Mesenchymal stem cell (in vitro differentiated cells and primary cell): ENCODE data around the gene NSUN7.

Source experiments
- DNase-seq: peaks from one replicate; pipeline ENCODE4 v3.0.0-alpha.2; 2013
- H2AFZ ChIP-seq: one replicate; pipeline ENCODE4 v1.6.1; 2013; ENCODE audit warnings: low read depth, mild to moderate bottlenecking, control low read depth, inconsistent platforms, low read length, moderate library complexity
- H2AK5ac ChIP-seq: 2 replicates; pipeline ENCODE4 v1.6.1; 2013; ENCODE audit warnings: low read length, moderate library complexity, mild to moderate bottlenecking, inconsistent platforms; ENCODE audit not compliant: severe bottlenecking
- H2BK120ac ChIP-seq: one replicate; pipeline ENCODE4 v1.6.1; 2013; ENCODE audit warnings: low read depth, mild to moderate bottlenecking, inconsistent platforms, low read length, moderate library complexity
- H2BK12ac ChIP-seq, 2 experiments: one replicate each; pipeline ENCODE4 v1.6.1; 2013; ENCODE audit warnings: inconsistent platforms in 2 of 2, low read length in 2 of 2, mild to moderate bottlenecking in 2 of 2, moderate library complexity in 2 of 2, control low read depth in 1 of 2
- H2BK15ac ChIP-seq: one replicate; pipeline ENCODE4 v1.6.1; 2013; ENCODE audit warnings: mild to moderate bottlenecking, low read depth, inconsistent platforms; ENCODE audit not compliant: poor library complexity, severe bottlenecking
- H2BK5ac ChIP-seq: 2 replicates; pipeline ENCODE4 v1.6.1; 2013; ENCODE audit warnings: low read depth, mild to moderate bottlenecking, low read length, control low read depth, inconsistent platforms; ENCODE audit not compliant: poor library complexity, severe bottlenecking
- H3K14ac ChIP-seq, 2 experiments: one replicate each; pipeline ENCODE4 v1.6.1; 2013; ENCODE audit warnings: inconsistent platforms in 2 of 2, low read length in 2 of 2, control low read depth in 1 of 2, mild to moderate bottlenecking in 1 of 2, moderate library complexity in 1 of 2
- H3K18ac ChIP-seq, 2 experiments: one replicate each; pipeline ENCODE4 v1.6.1; 2013; ENCODE audit warnings: inconsistent platforms in 2 of 2, low read length in 2 of 2, control low read depth in 1 of 2, low read depth in 1 of 2, mild to moderate bottlenecking in 1 of 2
- H3K23ac ChIP-seq, 2 experiments: one replicate each; pipeline ENCODE4 v1.6.1; 2013; ENCODE audit warnings: inconsistent platforms in 2 of 2, low read length in 2 of 2, mild to moderate bottlenecking in 2 of 2, moderate library complexity in 2 of 2, control low read depth in 1 of 2
- H3K27ac ChIP-seq: 2 replicates; pipeline ENCODE4 v1.5.1; 2013; ENCODE audit warnings: mild to moderate bottlenecking, moderate library complexity, low read length, control low read depth, inconsistent platforms; ENCODE audit not compliant: poor library complexity, severe bottlenecking
- H3K27me3 ChIP-seq, 2 experiments: 2 replicates each; pipeline versions ENCODE4 v1.6.1 to v1.7.0; 2013; ENCODE audit warnings: low read length in 2 of 2, mild to moderate bottlenecking in 2 of 2, moderate library complexity in 2 of 2, control low read depth in 1 of 2, inconsistent platforms in 1 of 2; ENCODE audit not compliant: control insufficient read depth in 1 of 2, insufficient read depth in 1 of 2
- H3K36me3 ChIP-seq, 2 experiments: 2 replicates each; pipeline versions ENCODE4 v1.6.1 to v1.7.0; 2013; ENCODE audit warnings: low read length in 2 of 2, control low read depth in 1 of 2, inconsistent platforms in 1 of 2, low read depth in 1 of 2, mild to moderate bottlenecking in 1 of 2; ENCODE audit not compliant: insufficient read depth in 2 of 2, control insufficient read depth in 1 of 2
- H3K4ac ChIP-seq, 2 experiments: one replicate each; pipeline ENCODE4 v1.6.1; 2013; ENCODE audit warnings: inconsistent platforms in 2 of 2, low read length in 2 of 2, mild to moderate bottlenecking in 2 of 2, moderate library complexity in 2 of 2, control low read depth in 1 of 2, low read depth in 1 of 2
- H3K4me1 ChIP-seq: 2 replicates; pipeline ENCODE4 v1.6.1; 2013; ENCODE audit warnings: low read depth, low read length, control low read depth; ENCODE audit not compliant: control insufficient read depth, insufficient read depth
- H3K4me2 ChIP-seq: 2 replicates; pipeline ENCODE4 v1.6.1; 2013; ENCODE audit warnings: low read length, mild to moderate bottlenecking, inconsistent platforms; ENCODE audit not compliant: poor library complexity, severe bottlenecking
- H3K4me3 ChIP-seq, 2 experiments: 2 replicates each; pipeline versions ENCODE4 v1.5.1 to v1.7.0; 2013; ENCODE audit warnings: low read length in 2 of 2, mild to moderate bottlenecking in 2 of 2, control low read depth in 1 of 2, low read depth in 1 of 2; ENCODE audit not compliant: insufficient read depth in 1 of 2
- H3K79me1 ChIP-seq: replicated peaks from 2 replicates; pipeline ENCODE4 v1.6.1; 2013; ENCODE audit warnings: mild to moderate bottlenecking, control low read depth, low read length, inconsistent platforms; ENCODE audit not compliant: poor library complexity, severe bottlenecking
- H3K9ac ChIP-seq: 2 replicates; pipeline ENCODE4 v1.7.0; 2013; ENCODE audit warnings: mild to moderate bottlenecking, low read length, moderate library complexity
- H3K9me3 ChIP-seq: 2 replicates; pipeline ENCODE4 v1.7.0; 2013; ENCODE audit warnings: mild to moderate bottlenecking, low read length; ENCODE audit not compliant: control insufficient read depth
- H4K8ac ChIP-seq: one replicate; pipeline ENCODE4 v1.6.1; 2013; ENCODE audit warnings: inconsistent platforms, mild to moderate bottlenecking, low read length, moderate library complexity
- H4K91ac ChIP-seq: one replicate; pipeline ENCODE4 v1.6.1; 2013; ENCODE audit warnings: mild to moderate bottlenecking, low read length, inconsistent platforms
- WGBS: methylation state at CpG from one replicate; pipeline ENCODE4 v1.1.7; 2013; ENCODE audit warnings: mixed read lengths; 5-methylcytosine and 5-hydroxymethylcytosine counted together

Gene NSUN7

DNA sequence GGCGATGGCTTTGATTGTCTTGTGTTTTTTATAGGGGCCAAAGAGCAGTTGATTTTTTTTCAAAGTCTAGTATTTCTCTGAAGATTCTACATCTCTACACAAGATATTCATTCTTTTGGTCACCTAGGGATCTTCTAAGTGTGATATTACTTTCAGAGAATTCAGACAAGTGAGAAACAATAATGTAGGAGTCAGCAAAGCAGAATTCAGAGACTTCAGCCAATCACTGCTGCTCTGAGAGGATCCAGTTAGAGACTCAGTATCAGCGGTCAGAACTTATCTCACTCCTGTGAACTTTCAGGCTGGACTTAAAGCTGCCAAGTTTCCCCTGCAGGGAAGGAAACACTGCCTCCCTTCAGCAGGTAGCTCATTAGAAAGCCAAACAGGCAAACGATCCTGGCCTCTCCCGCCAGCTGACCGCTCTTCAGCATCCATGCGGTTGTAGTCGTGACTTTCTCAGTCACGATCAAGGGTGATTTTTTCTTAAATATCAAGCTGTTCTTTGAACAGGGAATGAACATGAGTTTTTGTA is 59.2 kb downstream of the NSUN7 start:
- no peaks in the 10 kb centered on the region for H3K79me1 ChIP-seq
- H4K8ac ChIP-seq = no peak overlapping the region
- no peak overlapping the region for H2AFZ ChIP-seq
- 86% methylated on average over 7 of the region's 8 CpGs for WGBS
- no peak overlapping the region for H3K14ac ChIP-seq
- H3K27me3 ChIP-seq = no peaks in the 10 kb centered on the region
- H3K27ac ChIP-seq = no peak overlapping the region
- peaks cover 5 to 6% of the 10 kb centered on the region in 2 experiments for H3K36me3 ChIP-seq
- no peak overlapping the region for H4K91ac ChIP-seq
- H3K9ac ChIP-seq = no peak overlapping the region
- H2BK5ac ChIP-seq = no peak overlapping the region
- H2BK15ac ChIP-seq = no peak overlapping the region
- H2BK12ac ChIP-seq = no peak overlapping the region
- H2BK120ac ChIP-seq = no peak overlapping the region
- no peak for DNase-seq
- H3K4me1 ChIP-seq = no peaks in the 10 kb centered on the region
- no peak overlapping the region for H3K4me3 ChIP-seq
- no peak overlapping the region for H3K18ac ChIP-seq
- no peak overlapping the region for H3K4ac ChIP-seq
- H3K9me3 ChIP-seq = no peaks in the 10 kb centered on the region
- H2AK5ac ChIP-seq = no peak overlapping the region
- H3K23ac ChIP-seq = no peak overlapping the region
- no peak overlapping the region for H3K4me2 ChIP-seq

DNA sequence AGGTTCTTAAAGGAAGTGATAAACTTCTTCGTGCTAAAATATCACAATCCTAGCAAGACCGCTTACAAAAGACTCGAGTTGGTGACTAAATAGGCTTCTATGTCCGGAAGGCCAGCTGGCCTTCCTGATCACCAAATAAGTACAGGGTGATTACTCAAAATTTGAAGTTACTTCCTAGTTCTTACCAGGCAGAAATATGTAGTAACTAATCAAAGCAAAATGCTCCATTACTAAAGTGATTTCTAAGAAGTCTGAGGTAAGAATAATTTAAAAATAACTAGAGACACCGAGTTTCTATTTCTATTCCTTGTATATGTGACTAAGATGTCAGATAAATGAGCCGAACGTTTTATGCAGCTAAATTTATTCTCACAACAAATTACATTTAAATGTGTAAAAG is 62.2 kb downstream of the NSUN7 start:
- 86% methylated on average over 4 of the region's 7 CpGs for WGBS
- Histone ChIP-seq H4K91ac (no peak overlapping the region), H3K4ac (no peak overlapping the region), H3K9ac (no peak overlapping the region), H3K18ac (no peak overlapping the region), H3K9me3 (no peaks in the 10 kb centered on the region), H3K79me1 (no peaks in the 10 kb centered on the region), H3K27ac (no peak overlapping the region), H2AFZ (no peak overlapping the region), H3K23ac (no peak overlapping the region), H3K27me3 (no peaks in the 10 kb centered on the region), H2BK15ac (no peak overlapping the region), H3K36me3 (peaks cover 16 to 27% of the 10 kb centered on the region in 2 experiments), H2BK120ac (no peak overlapping the region), H3K4me2 (no peak overlapping the region), H3K4me1 (no peaks in the 10 kb centered on the region), H2BK5ac (no peak overlapping the region), H3K14ac (no peak overlapping the region), H4K8ac (no peak overlapping the region), H2AK5ac (no peak overlapping the region), H3K4me3 (no peak overlapping the region), H2BK12ac (no peak overlapping the region)
- peak; percentile 28 for DNase-seq

DNA sequence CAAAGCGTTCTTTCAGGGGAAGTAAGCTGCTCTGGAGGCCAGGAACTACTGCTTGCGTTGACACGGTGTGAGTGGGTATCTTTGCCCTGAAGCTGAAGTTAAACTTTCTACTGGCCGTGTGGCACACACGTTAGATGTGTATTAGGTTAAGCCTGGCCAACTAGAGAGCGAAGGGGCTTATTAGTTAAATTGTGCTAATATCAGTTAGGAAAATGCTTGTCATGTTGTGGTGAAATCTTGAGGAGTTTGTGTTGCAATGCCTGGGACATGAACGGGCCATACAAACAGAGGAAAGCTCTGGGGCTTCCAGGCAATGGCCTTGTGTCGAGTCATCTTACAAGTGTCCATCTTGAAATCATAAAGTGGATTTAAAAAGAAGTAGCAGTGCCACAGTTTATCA is 62.6 kb downstream of the NSUN7 start:
- Histone ChIP-seq H3K36me3 (peaks cover 16 to 27% of the 10 kb centered on the region in 2 experiments), H2BK5ac (no peak overlapping the region), H3K4ac (no peak overlapping the region), H2BK15ac (no peak overlapping the region), H3K27me3 (no peaks in the 10 kb centered on the region), H3K9ac (no peak overlapping the region), H3K23ac (no peak overlapping the region), H3K4me2 (no peak overlapping the region), H3K4me3 (no peak overlapping the region), H2AK5ac (no peak overlapping the region), H3K79me1 (no peaks in the 10 kb centered on the region), H4K91ac (no peak overlapping the region), H2BK120ac (no peak overlapping the region), H3K14ac (no peak overlapping the region), H2AFZ (no peak overlapping the region), H3K4me1 (no peaks in the 10 kb centered on the region), H3K9me3 (no peaks in the 10 kb centered on the region), H3K27ac (no peak overlapping the region), H2BK12ac (no peak overlapping the region), H3K18ac (no peak overlapping the region), H4K8ac (no peak overlapping the region)
- WGBS = 97% methylated on average over 7 of the region's 8 CpGs
- DNase-seq = peak; percentile 64

DNA sequence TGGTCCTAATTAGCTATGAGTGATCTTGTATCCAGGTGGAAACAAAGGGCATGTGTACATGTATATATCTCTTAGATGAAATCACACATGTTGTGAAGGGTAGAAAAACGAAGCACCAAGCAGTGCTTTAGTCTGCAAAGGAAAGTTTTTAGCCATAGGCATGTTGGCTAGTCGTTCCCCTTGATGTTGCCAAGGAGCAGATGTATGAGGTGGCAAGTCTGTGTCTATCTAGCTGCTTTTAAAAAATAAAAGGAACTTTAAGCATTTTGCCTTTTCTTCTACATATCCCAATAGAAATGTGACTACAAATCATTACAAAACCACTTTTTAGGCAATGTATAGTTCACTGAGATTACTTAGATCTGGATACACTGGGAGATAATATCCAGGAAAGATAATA is 63.1 kb downstream of the NSUN7 start:
- Histone ChIP-seq H3K14ac (no peak overlapping the region), H2BK5ac (no peak overlapping the region), H3K4ac (no peak overlapping the region), H2BK12ac (no peak overlapping the region), H3K27me3 (no peaks in the 10 kb centered on the region), H2AK5ac (no peak overlapping the region), H3K9ac (no peak overlapping the region), H4K91ac (no peak overlapping the region), H3K4me1 (no peaks in the 10 kb centered on the region), H4K8ac (no peak overlapping the region), H3K36me3 (peaks cover 16 to 29% of the 10 kb centered on the region in 2 experiments), H3K27ac (no peak overlapping the region), H2AFZ (no peak overlapping the region), H2BK15ac (no peak overlapping the region), H3K23ac (no peak overlapping the region), H3K4me3 (no peak overlapping the region), H3K4me2 (no peak overlapping the region), H2BK120ac (no peak overlapping the region), H3K9me3 (no peaks in the 10 kb centered on the region), H3K79me1 (no peaks in the 10 kb centered on the region), H3K18ac (no peak overlapping the region)
- 89% methylated on average over 1 of the region's 2 CpGs for WGBS
- DNase-seq = no peak
